KMS-11 (cell line): ENCODE measurements around the gene DNAL1.
A peak's percentile ranks its signal among the peaks of the same experiment; 100 is the strongest.

ENCODE experiments used
- H2AFZ ChIP-seq: fragments of 200-600 bp; sonication (generic); 2 replicates; pipeline ENCODE4 v1.6.1; 2016; ENCODE audit warnings: antibody characterized with exemption, mixed run types, low read depth
- H3K27ac ChIP-seq: fragments of 200-600 bp; sonication (generic); 2 replicates; pipeline ENCODE4 v1.6.1; 2016; ENCODE audit warnings: mild to moderate bottlenecking, mixed run types
- H3K27me3 ChIP-seq: fragments of 200-600 bp; sonication (generic); 2 replicates; pipeline ENCODE4 v1.6.1; 2017; ENCODE audit warnings: mild to moderate bottlenecking, low read depth, mixed run types, moderate library complexity; ENCODE audit not compliant: insufficient read depth
- H3K36me3 ChIP-seq: fragments of 200-600 bp; sonication (generic); 2 replicates; pipeline ENCODE4 v1.6.1; 2017; ENCODE audit warnings: mild to moderate bottlenecking, mixed run types; ENCODE audit not compliant: insufficient read depth
- H3K4me1 ChIP-seq: fragments of 200-600 bp; sonication (generic); 2 replicates; pipeline ENCODE4 v1.6.1; 2016; ENCODE audit warnings: mild to moderate bottlenecking, low read depth, mixed run types; ENCODE audit not compliant: poor library complexity, severe bottlenecking
- H3K4me2 ChIP-seq: fragments of 200-600 bp; sonication (generic); 2 replicates; pipeline ENCODE4 v1.7.0; 2016; ENCODE audit warnings: mild to moderate bottlenecking, mixed run types
- H3K4me3 ChIP-seq: fragments of 200-600 bp; sonication (generic); IDR thresholded peaks from 2 replicates; pipeline ENCODE4 v1.6.1; 2017; ENCODE audit warnings: low read depth, low read length, mixed read lengths; ENCODE audit not compliant: insufficient read depth
- H3K79me2 ChIP-seq: fragments of 200-600 bp; sonication (generic); 2 replicates; pipeline ENCODE4 v1.6.1; 2016; ENCODE audit warnings: low read depth, mixed run types; ENCODE audit not compliant: insufficient read depth
- H3K9ac ChIP-seq: fragments of 200-600 bp; sonication (generic); 2 replicates; pipeline ENCODE4 v1.6.1; 2016; ENCODE audit warnings: mild to moderate bottlenecking, mixed run types
- H4K20me1 ChIP-seq: fragments of 200-600 bp; sonication (generic); 2 replicates; pipeline ENCODE4 v1.6.1; 2016; ENCODE audit warnings: mild to moderate bottlenecking, mixed run types; ENCODE audit not compliant: insufficient read depth
- TF ChIP-seq, protein P1 (sequence below): fragments of 200-600 bp; sonication (generic); conservative IDR thresholded peaks from 2 replicates; pipeline ENCODE4 v1.6.1; 2017; ENCODE audit warnings: low read depth, mild to moderate bottlenecking, antibody characterized with exemption, low read length, moderate library complexity, mixed read lengths

Gene DNAL1

DNA sequence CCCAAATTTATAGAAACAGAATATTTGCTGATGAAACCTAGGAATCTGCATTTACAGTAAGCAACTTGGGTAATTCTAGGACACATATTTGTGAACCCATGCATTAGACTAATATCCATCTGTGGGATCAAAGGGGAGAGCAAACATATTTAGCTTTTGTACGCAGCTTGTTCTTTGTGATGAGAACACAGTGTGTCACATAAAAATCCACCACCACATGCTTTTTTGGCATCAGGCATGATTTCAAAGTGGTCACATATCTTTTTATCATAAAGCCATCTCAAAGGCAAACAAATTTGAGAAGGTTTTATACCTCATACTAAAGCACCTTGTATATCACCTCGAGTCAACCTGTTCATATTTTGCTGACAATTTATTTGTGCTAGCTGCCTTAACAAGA lies 15.7 kb downstream of the DNAL1 start:
- no peaks in the 10 kb centered on the region for H3K79me2 ChIP-seq
- no peak overlapping the region for H3K4me2 ChIP-seq
- H3K4me1 ChIP-seq, result no peaks in the 10 kb centered on the region
- TF ChIP-seq, protein P1, sequence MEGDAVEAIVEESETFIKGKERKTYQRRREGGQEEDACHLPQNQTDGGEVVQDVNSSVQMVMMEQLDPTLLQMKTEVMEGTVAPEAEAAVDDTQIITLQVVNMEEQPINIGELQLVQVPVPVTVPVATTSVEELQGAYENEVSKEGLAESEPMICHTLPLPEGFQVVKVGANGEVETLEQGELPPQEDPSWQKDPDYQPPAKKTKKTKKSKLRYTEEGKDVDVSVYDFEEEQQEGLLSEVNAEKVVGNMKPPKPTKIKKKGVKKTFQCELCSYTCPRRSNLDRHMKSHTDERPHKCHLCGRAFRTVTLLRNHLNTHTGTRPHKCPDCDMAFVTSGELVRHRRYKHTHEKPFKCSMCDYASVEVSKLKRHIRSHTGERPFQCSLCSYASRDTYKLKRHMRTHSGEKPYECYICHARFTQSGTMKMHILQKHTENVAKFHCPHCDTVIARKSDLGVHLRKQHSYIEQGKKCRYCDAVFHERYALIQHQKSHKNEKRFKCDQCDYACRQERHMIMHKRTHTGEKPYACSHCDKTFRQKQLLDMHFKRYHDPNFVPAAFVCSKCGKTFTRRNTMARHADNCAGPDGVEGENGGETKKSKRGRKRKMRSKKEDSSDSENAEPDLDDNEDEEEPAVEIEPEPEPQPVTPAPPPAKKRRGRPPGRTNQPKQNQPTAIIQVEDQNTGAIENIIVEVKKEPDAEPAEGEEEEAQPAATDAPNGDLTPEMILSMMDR, result no peak
- no peaks in the 10 kb centered on the region for H3K36me3 ChIP-seq
- no peak overlapping the region for H3K9ac ChIP-seq
- H3K4me3 ChIP-seq, result no peak overlapping the region
- no peaks in the 10 kb centered on the region for H4K20me1 ChIP-seq
- no peaks in the 10 kb centered on the region for H3K27me3 ChIP-seq
- no peak overlapping the region for H3K27ac ChIP-seq
- no peak overlapping the region for H2AFZ ChIP-seq

DNA sequence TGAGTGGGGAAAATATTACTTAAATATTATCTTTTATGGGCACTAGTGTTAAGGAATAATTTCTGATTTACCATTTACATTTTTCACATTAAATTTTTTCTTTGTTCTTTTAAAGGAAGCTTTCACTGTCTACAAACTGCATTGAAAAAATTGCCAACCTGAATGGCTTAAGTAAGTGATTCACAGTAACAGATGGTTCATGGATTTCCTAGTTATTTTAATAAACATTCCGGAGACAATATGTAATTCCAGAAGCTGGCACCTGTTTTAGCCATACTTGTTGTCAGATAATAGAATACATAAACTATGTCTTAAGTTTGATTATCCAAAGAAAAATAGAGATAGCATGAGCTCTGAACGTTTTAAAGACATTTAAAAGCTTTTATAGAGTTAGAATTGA lies 17.1 kb downstream of the DNAL1 start:
- Histone ChIP-seq H3K4me1 (no peaks in the 10 kb centered on the region), H3K9ac (no peak overlapping the region), H3K27me3 (no peaks in the 10 kb centered on the region), H4K20me1 (no peaks in the 10 kb centered on the region), H3K27ac (no peak overlapping the region), H3K4me2 (no peak overlapping the region), H3K4me3 (no peak overlapping the region), H3K79me2 (no peaks in the 10 kb centered on the region), H3K36me3 (no peaks in the 10 kb centered on the region), H2AFZ (no peak overlapping the region)
- TF ChIP-seq, protein P1, result no peak

DNA sequence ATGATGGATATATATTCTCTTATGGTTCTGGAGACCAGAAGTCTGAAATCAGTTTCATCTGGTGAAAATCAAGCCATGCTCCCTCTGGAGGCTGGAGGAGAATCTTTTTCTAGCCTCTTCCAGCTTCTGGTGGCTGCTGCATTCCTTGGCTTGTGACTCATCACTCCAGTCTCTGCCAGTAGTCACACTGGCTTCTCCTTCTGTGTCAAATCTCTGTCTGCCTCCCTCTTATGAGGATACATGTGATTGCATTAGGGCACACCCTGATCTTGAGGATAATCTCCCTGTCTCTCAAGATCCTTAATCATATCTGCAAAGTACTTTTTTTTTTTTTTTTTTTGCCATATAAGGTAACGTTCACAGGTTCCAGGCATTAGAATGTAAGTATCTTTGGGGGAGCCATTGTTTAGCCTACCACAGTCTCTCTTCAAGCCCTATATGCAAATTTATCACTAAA lies 17.7 kb downstream of the DNAL1 start:
- no peak overlapping the region for H2AFZ ChIP-seq
- no peak overlapping the region for H3K4me2 ChIP-seq
- H3K79me2 ChIP-seq, result no peaks in the 10 kb centered on the region
- H3K4me1 ChIP-seq, result no peaks in the 10 kb centered on the region
- H3K27ac ChIP-seq, result no peak overlapping the region
- no peak overlapping the region for H3K9ac ChIP-seq
- no peaks in the 10 kb centered on the region for H3K27me3 ChIP-seq
- no peaks in the 10 kb centered on the region for H3K36me3 ChIP-seq
- no peak overlapping the region for H3K4me3 ChIP-seq
- TF ChIP-seq, protein P1, result 0 out of 2 replicates have a peak, but pooled peaks have one; percentile 12
- H4K20me1 ChIP-seq, result no peaks in the 10 kb centered on the region

DNA sequence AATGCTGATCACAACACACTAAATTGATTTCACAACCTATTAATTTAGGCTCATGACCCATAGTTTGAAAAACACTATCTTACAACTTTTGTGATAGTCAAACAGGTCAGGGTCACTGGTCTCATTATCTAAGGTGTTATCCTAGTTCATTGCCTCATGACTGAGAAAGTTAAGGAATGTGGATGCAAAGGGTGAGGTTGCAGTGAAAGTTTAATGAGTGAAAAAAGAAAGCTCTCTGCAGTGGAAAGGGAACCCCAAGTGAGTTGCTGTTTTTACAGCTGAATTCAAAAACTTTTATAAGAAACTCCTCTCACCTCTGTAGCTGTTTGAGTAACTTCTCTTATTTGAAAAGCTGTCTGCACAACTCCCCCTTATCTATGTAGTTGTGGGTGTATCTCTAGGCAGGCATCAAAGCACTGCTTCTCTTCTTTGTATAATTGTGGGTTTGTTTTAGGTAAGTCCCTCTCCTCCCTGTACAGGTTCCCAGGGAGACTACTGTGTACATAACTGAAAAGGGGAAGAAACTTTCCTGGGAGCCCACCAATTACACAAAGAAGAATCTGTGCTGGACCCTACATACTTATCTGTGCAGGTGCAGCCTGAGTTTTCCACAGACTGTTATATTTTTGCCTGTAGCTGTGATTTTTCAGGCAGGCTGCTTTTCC lies 18.9 kb downstream of the DNAL1 start:
- H2AFZ ChIP-seq, result no peak overlapping the region
- H4K20me1 ChIP-seq, result no peaks in the 10 kb centered on the region
- no peaks in the 10 kb centered on the region for H3K79me2 ChIP-seq
- no peak overlapping the region for H3K4me2 ChIP-seq
- TF ChIP-seq, protein P1, result no peak
- no peaks in the 10 kb centered on the region for H3K36me3 ChIP-seq
- no peaks in the 10 kb centered on the region for H3K27me3 ChIP-seq
- no peak overlapping the region for H3K4me3 ChIP-seq
- no peak overlapping the region for H3K27ac ChIP-seq
- no peaks in the 10 kb centered on the region for H3K4me1 ChIP-seq
- no peak overlapping the region for H3K9ac ChIP-seq
